CD4-positive, alpha-beta T cell treated with Interleukin-15 for 4 hours (primary cell): Measurements from ENCODE around the gene PLB1.
"Not testable (repeated sequence)": the region's sequence is repeated elsewhere in the genome, so short reads cannot be mapped to it uniquely, and the experiment has no call there.

Source experiments
- DNase-seq: peaks from one replicate; pipeline ENCODE4 v3.0.0-alpha.2; 2020; ENCODE audit warnings: low spot score

The PLB1 gene

DNA sequence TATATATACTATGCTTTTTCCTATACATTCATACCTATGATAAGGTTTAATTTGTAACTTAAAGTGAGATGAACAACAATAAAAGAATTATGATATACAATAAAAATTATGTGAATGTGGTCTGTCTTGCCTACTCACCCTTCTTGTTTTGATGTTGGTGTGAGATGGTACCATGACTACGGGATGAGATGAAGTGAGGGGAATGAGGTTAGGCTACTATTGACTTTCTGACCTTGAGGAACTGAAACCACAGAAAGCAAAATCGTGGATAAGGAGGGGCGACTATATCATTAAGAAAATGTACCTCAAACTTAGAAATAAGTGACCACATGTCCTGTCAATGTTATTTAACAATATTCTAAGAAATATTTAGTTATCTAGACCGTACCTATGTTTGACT, 151.8 kb downstream of the PLB1 start:
- DNase-seq = no peak

DNA sequence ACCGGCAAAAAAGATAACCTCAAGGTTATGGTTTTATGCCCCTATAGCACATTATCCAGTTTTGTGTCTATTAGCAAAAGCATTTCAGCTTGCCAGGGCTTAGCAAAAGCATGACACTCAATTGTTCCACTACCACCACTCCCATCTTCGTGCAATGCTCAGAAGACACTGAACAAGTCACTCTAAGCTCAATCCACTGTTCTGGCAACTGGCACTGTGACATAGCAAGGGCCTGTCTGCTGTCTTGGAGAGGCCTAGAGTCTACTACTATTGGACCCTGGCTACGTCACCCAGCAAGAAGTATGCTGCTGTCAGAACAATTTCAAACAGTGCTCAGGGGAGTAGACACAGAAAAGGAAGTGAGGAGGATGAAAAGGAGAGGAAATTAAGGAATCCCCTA, 152.3 kb downstream of the PLB1 start:
- no peak for DNase-seq

DNA sequence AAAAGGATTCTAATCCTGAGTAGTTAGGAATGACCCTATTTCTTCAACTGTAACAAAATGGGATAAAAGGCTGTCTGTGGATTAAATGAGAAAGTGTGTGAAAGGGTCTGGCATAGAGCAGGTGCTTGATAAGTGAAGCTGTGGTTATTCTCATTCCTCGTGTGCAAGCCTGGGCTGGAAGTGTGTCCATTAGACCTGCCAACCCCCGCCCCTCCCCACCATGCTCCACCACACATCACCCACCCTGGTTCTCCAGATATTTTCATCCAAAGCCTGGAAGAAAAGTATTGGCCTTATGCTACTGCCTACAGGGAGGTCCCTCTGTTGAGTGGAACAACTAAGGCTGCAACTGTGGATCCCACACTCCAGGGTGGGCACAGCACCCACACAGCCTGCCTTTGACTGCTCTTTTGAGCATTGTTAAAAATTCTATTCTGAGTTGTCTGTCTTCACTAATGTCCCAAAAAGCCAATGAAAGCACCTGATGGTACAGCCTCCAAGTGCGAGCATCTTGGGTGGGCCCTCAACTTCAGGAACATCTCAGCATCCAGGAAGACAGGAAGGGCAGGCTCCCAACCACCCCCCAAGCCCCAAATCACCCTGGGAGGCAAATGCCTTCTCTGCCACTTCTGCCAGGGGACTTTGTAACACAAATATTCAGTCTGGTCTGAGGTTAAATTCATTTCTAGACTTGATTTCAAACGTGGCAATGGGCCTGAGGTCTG, 153.0 kb downstream of the PLB1 start:
- DNase-seq = no peak

DNA sequence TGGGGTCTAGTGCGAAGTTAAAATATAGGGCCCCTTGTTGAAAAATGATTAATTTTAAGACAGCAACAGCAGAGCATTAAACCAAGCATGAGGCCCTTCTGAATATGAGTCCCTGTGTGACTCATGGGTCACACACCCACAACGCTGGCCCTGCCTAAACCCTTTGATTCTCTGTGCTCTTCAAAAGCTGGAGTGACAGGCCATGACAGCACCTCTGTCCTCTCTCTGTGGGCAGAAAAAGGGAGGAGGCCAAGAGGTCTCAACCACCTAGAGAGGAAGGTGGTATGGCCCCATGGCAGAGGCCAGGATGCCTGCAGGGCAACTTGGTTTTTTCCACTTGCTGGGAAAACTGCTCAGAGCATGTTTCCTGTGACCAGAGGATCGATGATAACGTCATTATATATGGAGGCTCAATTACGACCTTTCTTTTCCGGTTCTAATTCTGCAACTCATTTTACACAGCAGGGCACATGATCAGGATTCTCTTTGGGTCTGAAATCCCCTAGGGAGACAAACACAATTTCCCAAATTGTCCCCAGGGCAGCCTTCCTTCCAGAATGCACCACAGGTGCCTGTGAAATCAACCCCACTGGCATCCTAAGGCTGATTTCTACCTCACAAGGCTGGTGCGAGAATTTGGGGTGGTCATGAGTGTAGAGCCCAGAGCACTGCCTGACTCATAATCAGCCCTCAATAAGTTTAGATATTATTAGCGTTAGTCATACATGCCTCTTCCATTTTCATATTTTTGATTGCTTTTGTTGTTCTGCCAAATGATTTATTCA, 153.8 kb downstream of the PLB1 start:
- DNase-seq = peak; percentile 17

DNA sequence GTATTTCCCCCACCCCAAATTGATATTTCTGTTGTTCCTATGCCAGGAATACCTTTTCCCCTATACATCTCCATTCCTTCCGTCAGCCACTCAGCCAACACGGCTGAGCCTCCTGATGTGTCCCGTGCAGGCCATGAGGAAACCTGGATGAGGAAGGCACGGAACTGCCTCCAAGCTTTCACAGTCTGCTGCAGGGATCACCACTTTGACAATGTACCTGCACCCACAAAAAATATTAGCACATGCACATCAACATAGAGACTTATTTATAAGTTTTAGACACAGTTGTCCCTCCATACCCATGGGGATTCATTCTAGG, 154.4 kb downstream of the PLB1 start:
- DNase-seq = no peak

DNA sequence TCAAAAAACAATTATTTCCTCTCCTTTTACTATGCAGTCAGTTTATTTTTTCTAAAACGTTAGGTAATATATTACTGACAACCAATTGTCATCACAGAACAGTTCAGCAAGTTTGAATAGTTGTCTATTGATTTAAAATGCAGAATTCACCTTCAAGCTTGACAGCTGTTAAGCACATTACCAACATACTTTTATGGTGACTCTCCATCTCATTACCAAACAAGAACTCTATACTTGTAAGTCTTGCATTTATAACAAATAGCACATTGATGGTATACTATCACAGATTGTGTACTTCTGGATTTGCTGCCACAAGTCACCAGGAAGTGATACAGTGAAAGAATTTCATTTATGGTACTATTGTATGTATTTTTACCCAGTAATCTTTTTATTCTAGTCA, 156.4 kb downstream of the PLB1 start:
- no peak for DNase-seq

DNA sequence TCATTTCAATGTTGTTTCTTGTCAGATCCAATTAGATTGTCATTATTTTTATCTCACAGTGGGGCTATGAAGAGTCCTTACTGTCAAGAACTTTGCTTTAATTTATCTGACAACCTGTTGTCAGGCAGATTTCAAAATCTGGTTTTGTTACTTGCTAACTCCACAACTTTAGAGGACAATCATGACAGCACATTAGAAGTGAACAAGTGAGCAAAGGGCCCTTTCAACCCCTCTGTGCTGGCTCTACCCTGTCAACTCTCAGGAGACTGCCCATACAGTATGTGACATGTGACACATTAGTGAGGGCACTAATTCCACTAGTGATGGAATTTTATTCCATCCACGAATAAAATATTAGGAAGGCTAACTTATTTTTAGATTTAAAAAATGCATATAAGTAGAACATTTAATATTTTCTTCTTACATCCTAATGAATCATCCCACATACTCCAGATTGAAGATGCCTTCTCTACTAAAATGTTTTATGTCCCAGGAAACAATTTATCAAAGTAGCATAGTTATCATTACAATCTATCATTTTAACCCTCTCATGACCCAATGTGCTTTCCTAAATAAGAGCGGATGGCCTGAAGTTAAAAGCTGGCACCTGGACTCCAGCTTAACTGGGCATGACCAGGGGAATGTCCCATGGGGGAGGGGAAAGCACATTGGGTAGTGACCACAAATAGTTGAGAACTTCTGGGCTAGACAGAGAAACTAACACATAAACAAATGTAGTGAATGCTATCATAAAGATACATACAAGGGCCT, 158.2 kb downstream of the PLB1 start:
- no peak for DNase-seq

DNA sequence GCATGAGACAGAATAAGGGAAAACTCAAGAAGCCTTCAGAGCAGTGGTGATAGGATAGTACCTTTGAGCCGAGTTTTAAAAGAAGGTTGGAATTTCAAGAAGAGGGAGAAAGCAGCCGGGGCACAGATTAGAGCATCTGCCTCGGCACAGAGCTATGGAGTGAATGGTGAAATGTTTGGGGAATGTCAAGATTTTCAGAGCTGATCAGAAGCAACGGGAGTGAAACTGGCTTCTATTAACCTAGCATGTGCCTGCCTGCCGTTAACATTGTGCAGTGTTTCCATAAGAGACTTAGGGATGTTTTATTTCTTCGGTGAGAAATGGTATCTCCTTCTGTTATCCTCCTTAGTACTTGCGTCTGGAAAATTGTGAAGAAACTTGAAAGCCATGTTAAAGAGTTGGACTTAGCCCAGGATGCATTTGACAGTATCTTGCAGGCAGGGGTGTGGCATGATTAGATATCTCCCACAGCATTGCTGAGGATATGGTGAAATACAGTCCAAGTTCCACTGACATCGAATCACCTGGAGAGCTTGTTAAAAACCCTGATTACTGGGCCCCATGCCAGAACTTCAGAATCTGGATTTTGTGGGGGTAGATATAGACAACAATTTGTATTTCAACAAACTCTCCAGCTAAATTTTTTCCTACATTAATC, 158.9 kb downstream of the PLB1 start:
- DNase-seq = no peak

DNA sequence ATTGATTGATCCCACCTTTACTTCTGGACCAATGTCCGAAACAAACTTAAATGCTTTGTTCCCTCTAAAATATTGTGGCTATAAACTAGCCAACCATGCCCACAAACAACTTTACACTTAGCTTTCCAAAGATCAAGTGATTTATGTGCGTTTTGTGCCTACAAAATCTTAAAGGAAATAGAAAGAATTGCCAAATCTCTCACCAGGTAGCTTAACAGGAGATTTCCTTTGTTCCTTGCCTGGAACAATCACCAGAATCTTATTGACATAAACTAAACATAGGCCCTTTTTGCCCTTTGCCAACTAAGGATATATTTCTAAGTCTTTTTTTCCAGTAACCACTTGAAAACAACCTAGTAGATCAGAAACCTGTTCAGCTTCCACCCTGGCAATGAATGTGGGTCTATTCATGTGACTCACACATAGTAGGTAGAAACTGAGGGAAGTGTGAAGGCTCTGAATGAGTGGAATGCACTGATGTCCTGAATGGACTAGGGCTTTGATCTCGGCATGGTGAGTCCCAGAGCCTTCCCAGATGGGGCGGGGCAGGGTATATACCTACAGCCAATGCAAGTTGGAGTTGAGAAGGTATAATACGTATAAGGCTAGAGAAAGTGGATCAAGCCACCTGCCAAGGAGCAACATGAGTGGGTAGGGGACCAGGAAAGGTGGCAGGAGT, 161.2 kb downstream of the PLB1 start:
- DNase-seq = no peak

DNA sequence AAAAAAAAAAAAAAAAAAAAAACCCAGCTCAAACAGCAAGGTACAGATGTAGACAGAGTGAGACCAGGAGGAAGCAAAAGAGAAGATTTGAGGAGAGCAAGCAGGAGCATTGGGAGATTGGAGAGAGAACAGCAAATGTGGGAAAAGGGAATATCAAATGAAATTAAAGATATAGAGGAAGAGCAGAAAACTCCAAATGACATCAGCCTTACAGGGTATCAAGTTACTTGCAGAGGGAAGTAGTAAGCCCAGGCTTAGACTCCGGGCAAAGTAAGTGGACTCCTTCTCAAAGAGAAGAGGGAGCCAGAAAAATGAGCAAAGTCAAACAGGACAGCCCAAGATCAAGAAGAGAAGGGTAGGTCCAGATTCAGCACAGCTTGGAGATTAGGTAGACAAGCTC, 162.5 kb downstream of the PLB1 start:
- DNase-seq = no peak

DNA sequence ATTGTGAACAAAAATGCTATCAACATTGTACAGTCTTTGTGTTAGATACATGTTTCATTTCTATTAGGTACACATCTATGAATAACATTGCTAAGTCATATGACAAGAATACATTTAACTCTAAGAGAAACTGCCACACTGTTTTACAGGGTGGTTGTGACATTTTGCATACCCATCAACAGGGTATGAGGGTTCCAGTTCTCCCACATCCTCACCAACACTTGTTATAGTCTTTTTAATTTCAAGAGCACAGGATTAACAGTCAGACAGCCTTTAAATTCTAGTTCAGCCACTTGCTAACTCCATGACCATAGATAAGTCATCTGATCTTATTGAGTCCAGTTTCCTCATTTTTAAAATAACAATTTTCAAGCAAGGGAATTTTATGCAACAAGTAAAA, 163.3 kb downstream of the PLB1 start:
- DNase-seq = no peak

DNA sequence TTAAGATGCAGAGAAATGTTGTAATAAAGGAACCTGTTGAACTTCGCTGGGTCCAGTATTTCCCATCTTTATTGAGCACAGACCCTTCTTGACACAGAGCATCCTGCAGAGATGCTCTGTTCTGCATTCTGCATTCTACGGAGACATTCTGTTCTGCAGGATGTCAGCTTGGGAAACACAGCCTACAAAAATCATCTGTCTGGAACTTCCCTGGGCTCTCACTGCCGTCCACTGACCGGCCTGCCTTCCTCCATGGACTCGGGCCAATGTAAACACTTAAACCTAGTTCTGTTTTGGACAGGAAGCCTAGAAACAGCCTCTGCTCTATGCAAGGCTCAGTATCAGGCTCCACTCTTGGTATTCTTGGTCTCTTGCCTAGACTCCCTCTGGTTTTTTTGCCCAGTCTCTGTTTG, 165.7 kb downstream of the PLB1 start:
- DNase-seq = no peak

DNA sequence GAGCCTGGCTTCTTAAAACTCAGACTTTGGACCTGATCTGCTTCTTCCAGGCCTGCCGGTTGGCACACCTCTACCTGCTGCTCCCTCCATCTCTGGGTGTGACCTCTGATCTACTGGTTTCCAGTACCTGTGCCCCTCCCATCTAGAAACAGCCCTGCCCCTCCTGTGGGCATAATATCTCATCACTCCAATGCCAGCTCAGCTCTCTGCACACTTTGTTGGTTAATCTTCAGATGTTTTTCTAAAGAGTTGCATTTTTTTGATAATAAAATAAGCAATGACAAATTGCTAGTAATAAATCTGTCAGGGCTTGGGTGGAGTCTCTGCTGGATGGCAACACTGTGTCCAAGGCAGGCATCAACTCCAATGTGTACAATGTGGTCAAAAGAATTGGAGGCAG, 166.2 kb downstream of the PLB1 start:
- no peak for DNase-seq

DNA sequence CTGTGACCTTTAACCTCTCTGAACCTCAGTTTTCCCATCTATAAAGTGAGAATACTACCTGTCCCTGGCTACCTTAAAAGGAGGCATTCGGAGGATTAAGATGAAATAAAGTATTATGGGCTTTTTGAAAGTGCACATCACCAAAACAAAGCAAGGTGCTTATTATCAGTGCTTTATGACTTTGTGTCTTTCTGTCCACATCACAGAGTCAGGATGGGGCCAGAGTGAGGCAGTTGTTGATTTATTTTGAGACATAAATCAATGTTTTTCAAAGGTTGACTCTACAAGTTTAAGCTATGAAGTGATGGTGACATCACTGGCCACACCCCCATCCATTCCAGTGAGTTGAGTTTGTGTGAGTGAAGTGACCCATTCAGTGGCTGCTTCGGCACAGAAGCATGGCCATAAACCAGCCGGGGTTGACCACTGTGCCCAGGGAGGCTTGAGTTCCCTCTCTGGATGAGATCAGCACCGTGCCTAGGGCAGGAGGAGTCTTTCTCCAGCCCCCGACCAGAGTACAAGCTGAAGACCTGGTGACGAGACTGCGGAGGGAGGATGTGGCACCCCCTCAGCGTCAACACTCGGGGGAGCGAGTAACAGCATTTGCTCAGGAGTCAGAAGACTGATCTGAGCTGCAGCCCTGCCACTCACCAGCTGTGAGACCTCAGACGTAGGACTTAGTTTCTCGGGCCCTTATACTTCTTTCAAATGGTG, 166.8 kb downstream of the PLB1 start:
- no peak for DNase-seq

DNA sequence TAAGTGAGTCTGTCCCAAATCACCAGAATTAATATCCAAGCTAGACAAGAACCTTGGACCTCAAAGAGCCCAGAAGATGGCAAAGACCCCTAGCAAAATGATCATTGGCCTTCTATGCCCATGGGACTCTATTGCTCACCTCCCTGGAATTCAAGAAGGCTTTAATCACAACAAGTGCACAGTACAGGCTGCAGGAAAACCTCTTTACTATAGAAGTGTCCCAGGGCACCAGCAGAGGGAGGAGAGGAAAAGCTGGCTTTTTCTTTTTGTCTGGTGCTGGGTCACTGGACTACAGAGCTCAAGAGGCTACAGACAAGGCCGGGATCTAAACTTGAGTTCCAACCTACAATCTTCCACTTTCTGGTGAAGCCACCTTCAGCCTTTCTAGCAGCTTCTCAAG, 167.5 kb downstream of the PLB1 start:
- DNase-seq = no peak

DNA sequence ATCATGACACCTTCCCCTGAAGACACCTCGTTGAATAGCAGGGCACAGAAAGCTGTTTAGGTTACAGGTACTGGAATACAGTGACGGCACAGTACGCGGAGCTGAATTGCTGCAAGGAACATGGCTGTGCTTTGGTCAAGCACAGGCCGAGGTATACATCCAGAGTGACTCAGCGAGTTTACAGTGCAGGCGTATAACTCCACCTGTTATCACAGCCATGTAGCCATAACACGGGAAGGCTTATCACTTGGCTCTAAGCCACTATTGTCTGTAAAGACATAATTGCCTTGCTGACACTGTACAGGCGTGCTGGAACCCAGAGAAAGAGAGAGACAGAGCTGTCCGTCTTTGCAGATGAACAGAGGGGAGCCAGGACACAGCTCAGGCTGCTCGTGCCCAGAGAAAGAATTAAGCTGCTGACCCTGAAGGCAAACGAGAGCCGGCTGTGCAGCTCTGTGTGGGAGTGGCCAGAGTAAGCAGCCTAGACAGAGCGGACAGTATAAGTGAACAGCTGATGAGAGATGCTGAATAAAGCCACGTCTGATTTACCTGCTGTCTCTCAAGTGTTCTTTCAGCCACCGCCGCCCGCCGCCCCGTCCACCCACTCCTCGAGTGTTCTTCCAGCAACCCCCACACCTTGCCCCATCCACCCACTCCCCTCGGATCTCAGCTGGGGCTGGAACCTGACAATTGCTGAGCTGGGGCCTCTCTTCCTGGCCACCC, 168.4 kb downstream of the PLB1 start:
- no peak for DNase-seq

DNA sequence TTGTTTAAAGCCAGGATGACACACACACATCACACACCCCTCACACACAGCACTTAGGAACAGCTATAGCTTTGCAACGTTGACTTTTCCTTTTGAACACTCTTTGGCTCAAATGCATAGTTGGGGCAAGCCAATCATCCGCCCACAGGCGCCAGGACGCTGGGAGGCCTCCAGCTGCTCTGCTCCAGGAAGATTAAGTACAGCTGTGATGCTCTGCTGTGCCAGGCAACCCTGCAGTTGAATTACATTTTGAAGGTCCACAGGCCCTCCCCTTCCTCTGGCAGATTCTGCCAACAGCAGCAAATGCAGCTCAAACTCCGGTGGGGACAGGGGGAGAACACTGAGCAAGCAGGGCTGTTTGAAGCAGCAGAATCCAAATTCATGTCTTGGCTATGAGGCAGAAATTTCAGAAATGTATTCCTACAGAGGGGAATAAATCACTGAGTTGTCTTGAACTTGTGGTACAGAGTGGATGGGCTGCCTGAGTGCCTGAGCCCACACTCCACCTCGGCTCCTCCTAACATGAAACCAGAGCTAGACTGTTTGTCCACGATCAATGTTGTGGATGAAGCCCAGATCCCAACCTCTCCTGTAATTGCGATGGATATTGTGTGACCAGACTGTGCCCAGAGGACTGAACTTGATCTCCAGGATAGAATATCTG, 169.3 kb downstream of the PLB1 start:
- no peak for DNase-seq

DNA sequence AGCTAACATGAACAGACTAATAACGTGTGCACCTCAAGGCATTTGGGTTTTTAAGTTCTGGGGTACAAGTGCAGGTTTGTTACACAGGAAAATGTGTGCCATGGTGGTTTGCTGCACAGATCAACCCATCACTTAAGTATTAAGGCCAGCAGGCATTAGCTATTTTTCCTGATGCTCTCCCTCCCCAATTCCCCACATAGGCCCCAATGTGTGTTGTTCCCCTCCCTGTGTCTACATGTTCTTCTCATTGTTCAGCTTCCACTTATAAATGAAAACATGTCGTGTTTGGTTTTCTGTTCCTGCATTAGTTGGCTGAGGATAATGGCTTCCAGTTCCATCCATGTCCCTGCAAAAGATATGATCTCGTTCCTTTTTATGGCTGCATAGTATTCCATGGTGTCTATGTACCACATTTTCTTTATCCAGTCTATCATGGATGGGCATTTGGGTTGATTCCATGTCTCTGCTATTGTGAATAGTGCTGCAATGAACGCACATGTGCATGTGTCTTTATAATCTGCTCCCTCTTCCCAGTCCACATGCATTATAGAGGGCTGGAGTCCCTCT, 170.0 kb downstream of the PLB1 start:
- DNase-seq = not testable (repeated sequence)

DNA sequence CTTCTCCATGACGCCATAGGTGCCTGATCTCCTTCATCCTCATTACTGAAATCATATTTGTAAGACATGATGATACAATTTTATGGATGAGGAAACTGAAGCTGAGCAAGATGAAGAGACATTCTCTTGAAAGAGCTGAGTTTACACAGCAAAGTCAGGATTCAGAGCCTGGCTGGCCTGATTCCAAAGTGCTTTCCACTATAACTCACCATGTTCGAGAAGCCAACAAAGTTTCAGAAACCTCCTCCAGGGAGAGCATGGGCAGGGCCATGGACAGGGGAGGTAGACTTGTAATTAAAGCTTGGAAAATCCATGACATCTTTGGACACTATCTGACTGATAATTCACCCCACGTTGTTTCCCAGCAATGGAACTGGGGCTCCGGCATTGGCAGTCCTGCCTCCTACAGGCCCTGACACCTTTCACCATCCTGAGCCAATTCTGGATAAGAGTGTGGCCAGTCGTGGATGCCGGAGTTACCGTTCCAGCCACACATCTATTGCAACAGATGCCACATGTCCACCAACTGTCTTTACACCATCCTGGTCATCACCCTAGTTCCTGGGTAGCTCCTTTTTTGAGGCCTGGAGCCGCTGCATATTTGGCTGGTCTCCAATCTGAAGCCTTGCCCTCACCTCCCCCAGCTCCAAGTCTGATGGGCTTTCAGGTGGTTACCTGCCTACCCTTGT, 170.8 kb downstream of the PLB1 start:
- DNase-seq = no peak
